H1 (cell line): ENCODE measurements around the gene LYVE1. TPM values are rescaled to one million over a fixed set of nuclear protein-coding genes. Genes with fewer than 3 reads are reported as not detected.
A peak's percentile ranks its signal among the peaks of the same experiment; 100 is the strongest.

ENCODE experiments used
- ATF2 ChIP-seq: IDR thresholded peaks from 2 replicates; pipeline ENCODE4 v1.6.1; 2012; ENCODE audit warnings: low read length, inconsistent platforms
- BACH1 ChIP-seq: IDR thresholded peaks from 2 replicates; pipeline ENCODE4 v1.6.1; 2012; ENCODE audit warnings: low read length, improper control_type of control experiment
- CBX5 ChIP-seq: fragments of 300-800, 300-1000 bp; sonication (generic); IDR thresholded peaks from 2 replicates; pipeline ENCODE4 v1.7.1; 2016; ENCODE audit warnings: antibody characterized with exemption, low read length, low read depth
- CBX8 ChIP-seq: fragments of 300-800, 300-1000 bp; sonication (generic); IDR thresholded peaks from 2 replicates; pipeline ENCODE4 v1.7.1; 2016; ENCODE audit warnings: low read depth, low read length, borderline replicate concordance
- CHD1 ChIP-seq: IDR thresholded peaks from 2 replicates; pipeline ENCODE4 v1.6.1; 2012; ENCODE audit warnings: low read depth, low read length, improper control_type of control experiment
- CHD2 ChIP-seq: IDR thresholded peaks from 2 replicates; pipeline ENCODE4 v1.6.1; 2012; ENCODE audit warnings: low read length, improper control_type of control experiment
- CTBP2 ChIP-seq: IDR thresholded peaks from 2 replicates; pipeline ENCODE4 v1.7.0; 2011; ENCODE audit warnings: borderline replicate concordance, mild to moderate bottlenecking, moderate library complexity, mixed read lengths, low read length; ENCODE audit not compliant: insufficient read depth, insufficient read length
- GABPA ChIP-seq: IDR thresholded peaks from 2 replicates; pipeline ENCODE4 v1.6.1; 2011; ENCODE audit warnings: mild to moderate bottlenecking, low read length, moderate library complexity, borderline replicate concordance; ENCODE audit not compliant: insufficient read depth
- HDAC6 ChIP-seq: IDR thresholded peaks from one replicate; pipeline ENCODE4 v1.7.1; 2012; ENCODE audit warnings: low read depth, mild to moderate bottlenecking, inconsistent platforms, low read length, moderate library complexity
- KDM1A ChIP-seq: fragments of 200-600, 300-600 bp; sonication (generic); IDR thresholded peaks from 2 replicates; pipeline ENCODE4 v1.7.1; 2016; ENCODE audit warnings: mild to moderate bottlenecking, low read length, borderline replicate concordance
- MAFK ChIP-seq: IDR thresholded peaks from 2 replicates; pipeline ENCODE4 v1.6.1; 2012; ENCODE audit warnings: low read depth, mild to moderate bottlenecking, improper control_type of control experiment, low read length
- PHF8 ChIP-seq: fragments of 200-600 bp; sonication (generic); conservative IDR thresholded peaks from 2 replicates; pipeline ENCODE4 v1.7.1; 2012; ENCODE audit warnings: low read depth, mild to moderate bottlenecking, inconsistent platforms, low read length, moderate library complexity
- RAD21 ChIP-seq, 2 experiments: IDR thresholded peaks in 1 of 2; conservative IDR thresholded peaks in 1 of 2; 2 replicates each; pipeline ENCODE4 v1.6.1; 2011; ENCODE audit warnings: low read depth in 2 of 2, low read length in 2 of 2, improper control_type of control experiment in 1 of 2, inconsistent platforms in 1 of 2, mild to moderate bottlenecking in 1 of 2, moderate library complexity in 1 of 2
- RBBP5 ChIP-seq: IDR thresholded peaks from 2 replicates; pipeline ENCODE4 v1.7.1; 2012; ENCODE audit warnings: low read depth, mild to moderate bottlenecking, inconsistent platforms, low read length, moderate library complexity, borderline replicate concordance
- SAP30 ChIP-seq: fragments of 300-600 bp; sonication (generic); IDR thresholded peaks from 2 replicates; pipeline ENCODE4 v1.7.1; 2012; ENCODE audit warnings: low read length, moderate library complexity, mild to moderate bottlenecking, inconsistent platforms; ENCODE audit not compliant: insufficient read depth, insufficient replicate concordance
- SP1 ChIP-seq: IDR thresholded peaks from 2 replicates; pipeline ENCODE4 v1.6.1; 2011; ENCODE audit warnings: low read depth, low read length
- SP2 ChIP-seq: IDR thresholded peaks from 2 replicates; pipeline ENCODE4 v1.6.1; 2012; ENCODE audit warnings: mild to moderate bottlenecking, low read length, inconsistent platforms
- SUZ12 ChIP-seq: fragments of 200-600 bp; sonication (generic); IDR thresholded peaks from 2 replicates; pipeline ENCODE4 v1.6.1; 2012; ENCODE audit warnings: mild to moderate bottlenecking, inconsistent platforms, low read length, moderate library complexity, mixed read lengths
- TBP ChIP-seq: IDR thresholded peaks from 2 replicates; pipeline ENCODE4 v1.6.1; 2011; ENCODE audit warnings: low read depth, low read length, improper control_type of control experiment
- ZNF274 ChIP-seq: IDR thresholded peaks from 2 replicates; pipeline ENCODE4 v1.7.0; 2012; ENCODE audit warnings: low read length, borderline replicate concordance; ENCODE audit errors: extremely low read depth
- polyA plus RNA-seq, 7 experiments: library from polyadenylated mRNA; depleted of rRNA in 3 of 7; stranded (reverse) in 5 of 7; unstranded in 2 of 7; fragments of >200 nt in 5 of 7; fragments of 200-250 nt in 2 of 7; gene quantifications; 1 replicate in 5 of 7; 2 replicates in 1 of 7; 4 replicates in 1 of 7; pipeline versions ENCODE4 v1.2.1 to v1.2.3, GENCODE V29; 2011 to 2013; ENCODE audit warnings: missing spikeins in 2 of 7, mixed read lengths in 2 of 7
- total RNA-seq: library from RNA; stranded (reverse); fragmentation: NEBNext Ultra II Directional; extraction: Animal tissue kit (Norgen Biotek cat#: 25700); gene quantifications from 2 replicates; pipeline ENCODE4 v1.2.1, GENCODE V29; 2021
- TF ChIP-seq, protein P1 (sequence below): IDR thresholded peaks from 2 replicates; pipeline ENCODE4 v1.6.1; 2011; ENCODE audit warnings: low read length, improper control_type of control experiment

Gene LYVE1
- total and polyA plus RNA-seq, 2 of the 8 experiments (the other 6 are each of a cell fraction or from before 2014, with no cell fraction given) = 0.09 TPM; not detected in 1

DNA sequence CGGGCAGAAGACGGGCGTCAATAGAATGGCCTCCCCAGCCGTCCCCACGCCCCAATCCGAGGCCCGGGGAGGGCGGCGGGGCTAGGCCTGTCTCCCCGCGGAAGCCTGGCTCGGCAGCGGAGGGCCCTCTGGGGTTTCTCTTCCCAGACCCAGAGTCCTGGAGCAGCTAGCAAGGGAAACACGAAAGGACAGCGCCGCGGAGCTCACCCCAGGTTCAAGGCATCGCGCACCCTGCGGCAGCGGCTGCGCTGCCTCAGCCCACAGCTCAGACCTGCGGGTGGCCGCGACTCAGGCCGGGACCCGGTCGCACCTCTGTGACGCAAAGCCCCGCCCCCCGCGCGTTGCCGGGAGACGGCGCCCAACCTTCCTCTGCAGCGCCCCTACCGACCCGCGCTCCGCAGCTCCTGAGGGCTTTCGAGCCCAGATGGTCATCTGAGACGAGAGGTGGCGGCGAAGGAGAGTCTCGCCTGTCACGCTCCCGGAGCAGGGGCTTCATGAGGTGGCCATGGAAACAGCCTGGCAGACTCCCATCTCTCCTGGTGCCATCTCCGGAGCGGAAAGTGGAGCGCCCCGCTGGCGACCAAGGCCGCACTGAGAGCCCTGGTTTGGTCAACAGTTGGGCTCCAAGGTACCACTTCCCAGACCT lies 27.4 kb downstream of the LYVE1 start, which contains the start of gene RNF141 (continued):
- TF ChIP-seq KDM1A (no peak), SP2 (no peak), ZNF274 (no peak), ATF2 (no peak), RBBP5 (peak; percentile 99), MAFK (no peak; the same call in 1 of the 2 replicates), BACH1 (no peak), PHF8 (peak; percentile 96), CHD1 (no peak), CBX8 (no peak), RAD21 (IDR thresholded peaks at IDR 0.05 in 1 of 2, conservative IDR thresholded peaks at IDR 0.05 in 1 of 2; ENCODE audit: low read depth in 2 of 2, low read length in 2 of 2) (peak; percentile 51 to 58; a peak in 3 of 4 replicates), TBP (peak; percentile 86), HDAC6 (no peak), CTBP2 (peak; percentile 59), SP1 (peak; percentile 83), CHD2 (0 out of 2 replicates have a peak, but pooled peaks have one; percentile 9), GABPA (no peak), CBX5 (no peak), SUZ12 (no peak), SAP30 (no peak)
- TF ChIP-seq, protein P1, sequence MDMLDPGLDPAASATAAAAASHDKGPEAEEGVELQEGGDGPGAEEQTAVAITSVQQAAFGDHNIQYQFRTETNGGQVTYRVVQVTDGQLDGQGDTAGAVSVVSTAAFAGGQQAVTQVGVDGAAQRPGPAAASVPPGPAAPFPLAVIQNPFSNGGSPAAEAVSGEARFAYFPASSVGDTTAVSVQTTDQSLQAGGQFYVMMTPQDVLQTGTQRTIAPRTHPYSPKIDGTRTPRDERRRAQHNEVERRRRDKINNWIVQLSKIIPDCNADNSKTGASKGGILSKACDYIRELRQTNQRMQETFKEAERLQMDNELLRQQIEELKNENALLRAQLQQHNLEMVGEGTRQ = 0 out of 2 replicates have a peak, but pooled peaks have one; percentile 7
